CD4-positive, alpha-beta T cell treated with Interleukin-1 beta for 1 hour (primary cell): ENCODE data around the gene ANGPTL1.

Experiments used
- DNase-seq, 2 donors: peaks; one replicate each; pipeline ENCODE4 v3.0.0-alpha.2; 2020 to 2022

Gene ANGPTL1

DNA sequence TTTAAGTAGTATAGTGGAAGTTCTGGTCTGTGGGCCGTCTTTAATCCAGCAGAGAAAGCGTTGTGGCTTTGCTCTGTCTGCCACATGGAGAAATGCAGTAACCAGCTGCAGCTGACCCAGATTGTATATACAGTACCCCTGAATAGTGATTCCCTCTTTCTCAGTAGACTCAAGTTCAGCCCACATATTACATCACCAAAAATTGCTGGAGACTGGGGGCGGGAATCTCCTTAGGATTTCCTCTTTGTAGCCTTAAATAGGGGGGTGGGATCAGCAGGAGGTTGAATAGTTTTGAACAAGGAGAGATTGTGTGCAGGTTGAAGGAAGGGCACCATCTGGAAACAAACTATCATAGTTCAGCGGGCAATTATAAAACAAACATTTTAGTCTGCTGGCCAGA, at the start of gene ANGPTL1:
Gene ANGPTL1 (minus strand): TSS at position 134 of the 400 bp plus-strand sequence. CDS start 5,301 bp downstream, outside the sequence.
- DNase-seq = no peak

DNA sequence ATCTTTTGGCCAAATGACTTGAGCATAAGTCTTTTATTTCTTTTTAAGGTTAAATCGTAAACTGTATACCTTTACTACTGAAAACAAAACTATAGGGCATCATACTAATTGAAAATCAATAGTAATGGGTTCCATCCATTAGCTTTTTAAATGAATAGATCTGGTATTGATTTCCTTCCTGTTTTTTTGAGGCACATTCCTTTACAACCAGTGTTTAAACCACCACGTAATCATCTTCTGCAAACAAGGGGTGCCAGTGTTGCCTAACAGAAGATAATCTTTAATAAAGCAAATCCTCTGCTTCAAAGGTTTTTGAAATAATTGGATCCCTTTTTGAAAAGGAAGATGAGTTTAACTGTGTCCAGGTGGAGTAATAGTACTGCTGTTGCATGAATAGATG, 48.7 kb upstream of the ANGPTL1 start:
- no peak for DNase-seq

- no peak for DNase-seq
Observed at GRCh38 chr1:178918955-178919354, 48.1 kb upstream of the ANGPTL1 start.

- no peak for DNase-seq
Observed at GRCh38 chr1:178918308-178918707, 47.4 kb upstream of the ANGPTL1 start.

GRCh38 chr1:178916448-178917174, 45.7 kb upstream of the ANGPTL1 start:
- DNase-seq = no peak

GRCh38 chr1:178912597-178912996, 41.7 kb upstream of the ANGPTL1 start:
- no peak for DNase-seq

DNA sequence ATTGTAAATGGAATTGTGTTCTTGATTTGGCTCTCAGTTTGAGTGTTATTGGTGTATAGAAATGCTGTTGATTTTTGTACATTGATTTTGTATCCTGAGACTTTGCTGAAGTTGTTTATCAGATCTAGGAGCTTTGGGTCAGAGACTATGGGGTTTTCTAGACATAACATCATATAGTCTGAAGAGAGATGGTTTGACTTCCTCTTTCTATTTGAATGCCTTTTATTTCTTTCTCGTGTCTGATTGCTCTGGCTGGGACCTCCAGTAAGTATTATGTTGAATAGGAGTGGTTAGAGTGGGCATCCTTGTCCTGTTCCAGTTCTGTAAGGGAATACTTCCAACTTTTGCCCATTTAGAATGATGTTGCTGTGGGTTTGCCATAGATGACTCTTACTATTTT, 39.1 kb upstream of the ANGPTL1 start:
- no peak for DNase-seq

GRCh38 chr1:178908358-178908757, 37.5 kb upstream of the ANGPTL1 start:
- no peak for DNase-seq

- no peak for DNase-seq
Observed at GRCh38 chr1:178901482-178902125, 30.7 kb upstream of the ANGPTL1 start.

DNA sequence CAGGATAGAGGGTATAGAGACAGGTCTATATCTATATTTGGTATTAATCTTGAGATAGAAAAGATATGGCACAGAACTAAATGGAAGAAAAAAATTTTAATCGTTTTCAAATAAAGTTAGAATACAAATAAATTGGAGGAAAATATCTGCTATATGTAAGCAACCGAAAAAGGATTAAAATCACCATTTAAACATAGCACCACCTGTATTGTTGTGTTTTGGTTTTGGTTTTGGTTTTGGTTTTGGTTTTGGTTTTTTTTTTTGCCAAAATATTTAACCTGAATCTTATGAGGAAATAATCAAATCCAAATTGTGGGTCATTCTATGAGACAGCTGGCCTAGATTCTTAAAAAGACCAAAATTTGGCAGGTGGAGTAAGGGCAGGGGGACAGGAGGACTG, 28.5 kb upstream of the ANGPTL1 start:
- no peak for DNase-seq

- DNase-seq = no peak
Observed at GRCh38 chr1:178898401-178898800, 27.5 kb upstream of the ANGPTL1 start.

DNA sequence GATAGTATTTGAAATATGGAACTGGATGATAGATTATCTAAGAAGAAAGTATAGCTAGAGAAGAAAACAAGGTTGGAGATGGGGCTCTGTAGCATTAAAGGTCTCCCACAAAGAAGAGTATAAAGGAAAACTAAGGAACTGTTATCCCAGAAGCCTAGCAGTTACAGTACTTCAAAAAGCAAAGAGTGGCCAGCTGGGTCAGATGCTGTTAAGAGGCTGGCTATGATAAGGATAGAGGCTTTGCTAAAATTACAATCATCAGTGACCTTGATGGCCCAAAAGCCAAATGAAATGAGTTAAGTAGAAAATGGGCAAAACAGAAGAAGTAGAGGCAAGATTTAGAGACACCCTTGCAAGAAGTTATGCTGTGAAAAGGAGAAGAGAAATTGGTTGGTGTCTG, 25.1 kb upstream of the ANGPTL1 start:
- DNase-seq = no peak

- no peak for DNase-seq
Observed at GRCh38 chr1:178886551-178886950, 15.7 kb upstream of the ANGPTL1 start.

DNA sequence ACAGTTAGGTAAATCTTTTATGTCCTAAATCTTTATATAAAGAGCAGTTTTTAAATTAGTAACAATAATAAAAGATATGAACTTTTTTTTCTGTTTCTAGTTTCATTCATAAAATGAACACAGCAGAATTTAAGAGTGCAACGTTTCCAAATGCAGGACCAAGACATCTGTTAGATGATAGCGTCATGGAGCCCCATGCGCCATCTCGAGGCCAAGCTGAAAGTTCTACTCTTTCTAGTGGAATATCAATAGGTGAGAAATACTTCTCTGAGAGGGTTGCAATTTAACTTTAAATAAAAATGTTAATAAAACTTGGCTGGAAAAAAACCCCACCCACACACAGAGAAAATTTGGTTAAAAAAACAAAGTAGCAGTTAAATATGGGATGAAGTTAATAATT, 15.0 kb upstream of the ANGPTL1 start:
- DNase-seq = no peak

- no peak for DNase-seq
Observed at GRCh38 chr1:178881950-178882349, 11.1 kb upstream of the ANGPTL1 start.

GRCh38 chr1:178877896-178878295, 7.0 kb upstream of the ANGPTL1 start:
- no peak for DNase-seq

- DNase-seq = no peak
Observed at GRCh38 chr1:178875936-178876335, 5.1 kb upstream of the ANGPTL1 start.

DNA sequence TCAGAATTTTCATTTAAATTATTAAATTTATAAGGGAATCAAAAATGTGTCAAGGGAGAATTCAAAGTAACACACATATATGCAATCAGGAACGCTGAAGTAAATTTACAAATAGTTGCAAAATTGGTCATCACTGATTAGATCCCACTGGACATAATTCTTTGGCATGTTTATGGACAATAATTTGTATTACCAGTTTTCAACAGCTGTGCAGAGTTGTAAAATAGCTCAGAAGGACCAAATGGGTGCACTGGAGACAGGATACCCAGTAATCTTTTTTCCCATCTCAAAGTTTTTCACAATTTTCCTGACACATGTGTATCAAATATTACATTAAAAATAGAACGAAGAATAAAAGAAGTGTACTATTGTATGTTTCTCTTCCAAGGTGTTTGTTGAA, 4.1 kb upstream of the ANGPTL1 start:
- DNase-seq = no peak

DNA sequence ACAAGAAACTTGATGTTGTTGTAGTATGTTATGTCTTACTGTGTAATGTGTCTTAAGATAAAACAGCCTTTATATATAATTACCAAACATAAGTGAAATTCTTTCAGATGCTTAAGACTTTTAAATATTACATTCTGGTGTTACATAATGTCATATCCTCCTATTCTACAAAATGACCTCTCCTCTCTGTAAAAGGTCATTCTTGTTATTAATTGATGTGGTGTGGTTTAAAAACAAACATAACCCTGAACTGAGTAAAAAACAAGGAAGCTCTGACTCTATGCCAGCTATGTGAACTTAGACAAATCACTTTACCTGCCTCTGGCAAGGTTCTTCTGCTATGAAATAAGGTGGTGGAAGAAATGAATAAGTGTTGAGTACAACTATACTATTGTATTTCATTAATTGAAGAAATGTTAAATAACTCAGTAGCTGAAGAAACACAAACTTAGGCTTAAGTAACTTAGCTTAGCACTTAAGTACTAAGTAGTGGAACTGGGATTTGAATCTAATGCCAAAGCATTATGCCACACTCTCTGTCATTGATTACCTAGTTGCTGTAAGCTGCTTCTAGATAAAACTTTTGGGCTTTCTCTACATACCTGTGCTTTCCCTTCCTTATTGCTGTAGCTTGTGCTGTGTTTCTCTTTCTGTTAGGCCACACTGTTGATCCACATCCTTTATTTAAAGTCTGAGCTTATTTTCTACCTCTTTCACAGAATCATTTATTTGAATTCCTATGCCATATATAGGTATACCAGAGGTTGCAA, 859 bp upstream of the ANGPTL1 start:
- no peak for DNase-seq

DNA sequence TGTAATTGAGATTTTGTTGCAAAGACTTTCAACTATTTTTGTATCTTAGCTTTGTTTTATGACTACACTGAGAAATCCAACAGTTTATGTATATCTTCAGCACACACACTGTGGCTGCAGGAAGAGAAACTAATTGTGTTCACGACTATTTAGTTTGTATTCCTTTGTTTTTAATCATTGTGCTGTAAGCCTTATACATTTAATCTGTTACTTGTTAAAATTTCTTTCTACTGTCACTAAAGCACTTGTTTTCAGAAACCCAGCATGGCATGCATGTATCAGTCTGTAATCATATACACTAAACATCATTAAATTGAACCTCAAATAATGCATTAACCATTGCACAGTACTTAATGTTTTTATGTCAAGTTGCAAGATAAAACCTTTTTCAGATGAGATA, 656 bp downstream of the ANGPTL1 start:
- no peak for DNase-seq

- no peak for DNase-seq
Observed at GRCh38 chr1:178869119-178869697, 1.7 kb downstream of the ANGPTL1 start.

GRCh38 chr1:178868706-178869105, 2.2 kb downstream of the ANGPTL1 start:
- DNase-seq = no peak

DNA sequence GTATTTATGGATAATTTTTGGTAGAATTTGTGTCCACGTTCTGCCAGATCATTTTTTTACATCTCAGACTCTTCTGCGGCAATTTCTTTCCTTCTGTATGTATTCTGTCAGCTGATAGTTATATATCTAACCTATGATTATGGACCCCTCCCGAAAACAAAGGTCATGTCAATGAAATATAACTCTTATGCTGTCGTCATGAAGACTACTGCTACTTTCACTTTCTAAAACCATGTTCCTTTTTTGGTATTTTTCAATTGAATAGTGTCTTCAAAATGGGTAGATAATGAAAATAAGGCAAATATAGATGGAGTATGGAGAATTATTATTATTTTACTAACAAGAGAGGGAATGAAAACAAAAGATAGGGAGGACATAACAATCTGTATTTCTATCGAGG, 3.2 kb downstream of the ANGPTL1 start:
- no peak for DNase-seq

- DNase-seq = no peak
Observed at GRCh38 chr1:178864326-178864725, 6.6 kb downstream of the ANGPTL1 start.
